HepG2 (cell line): Measurements from ENCODE around the gene TMEM131.

Source experiments
- CHCHD3 ChIP-seq: sonication (generic); formaldehyde crosslinking; IDR thresholded peaks from 2 replicates; pipeline ENCODE4 v1.8.0; 2022; ENCODE audit warnings: mild to moderate bottlenecking, missing genetic modification reagents, moderate library complexity
- JUND ChIP-seq: sonication (generic); formaldehyde crosslinking; IDR thresholded peaks from 2 replicates; pipeline ENCODE4 v1.8.0; 2022; ENCODE audit warnings: mild to moderate bottlenecking, missing genetic modification reagents
- KMT2B ChIP-seq: IDR thresholded peaks from 2 replicates; pipeline ENCODE4 v1.6.1; 2016; ENCODE audit warnings: missing genetic modification reagents, missing compliant biosample characterization
- POLR2AphosphoS5 ChIP-seq: IDR thresholded peaks from 2 replicates; pipeline ENCODE4 v1.6.1; 2012; ENCODE audit warnings: low read depth, low read length
- ZMYM4 ChIP-seq: sonication (generic); formaldehyde crosslinking; IDR thresholded peaks from 2 replicates; pipeline ENCODE4 v1.8.1; 2023; ENCODE audit warnings: mild to moderate bottlenecking, missing genetic modification reagents
- ZNF17 ChIP-seq: sonication (generic); formaldehyde crosslinking; IDR thresholded peaks from 2 replicates; pipeline ENCODE4 v1.5.0; 2020; ENCODE audit warnings: mild to moderate bottlenecking, missing genetic modification reagents
- ZNF777 ChIP-seq: sonication (generic); formaldehyde crosslinking; IDR thresholded peaks from 2 replicates; pipeline ENCODE4 v1.4.0; 2020; ENCODE audit warnings: missing genetic modification reagents
- TF ChIP-seq, protein P1 (sequence below), 2 experiments: sonication (generic) in 1 of 2; formaldehyde crosslinking in 1 of 2; IDR thresholded peaks; 2 replicates each; pipeline versions ENCODE4 v1.5.1 to v1.6.1; 2011 to 2020; ENCODE audit warnings: borderline replicate concordance in 1 of 2, low read depth in 1 of 2, low read length in 1 of 2, mild to moderate bottlenecking in 1 of 2, missing genetic modification reagents in 1 of 2, moderate library complexity in 1 of 2

DNA sequence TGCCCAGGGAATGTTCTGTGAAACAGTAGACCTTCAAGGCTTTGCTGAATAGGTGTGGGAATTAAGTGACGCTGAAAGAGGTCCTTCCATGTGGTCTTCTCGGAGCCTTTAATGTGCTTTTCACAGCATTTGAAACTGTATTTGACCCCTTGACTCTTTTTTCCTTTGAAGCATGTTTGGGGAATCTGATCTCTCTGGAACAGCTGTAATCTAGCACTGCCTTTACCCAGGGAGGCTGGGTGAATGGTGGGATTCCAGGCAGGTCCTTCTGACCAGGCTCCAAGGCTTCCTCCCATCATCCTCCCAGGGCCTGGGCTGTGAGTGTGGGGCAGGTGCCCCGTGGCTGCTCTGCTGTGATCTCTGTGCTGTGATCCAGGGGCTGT, 278.1 kb downstream of the TMEM131 start:
- TF ChIP-seq ZNF17 (CRISPR knock-in tag) (no peak), JUND (CRISPR knock-in tag) (no peak), CHCHD3 (CRISPR knock-in tag) (no peak), POLR2AphosphoS5 (no peak), KMT2B (CRISPR knock-in tag) (no peak), ZNF777 (CRISPR knock-in tag) (no peak), ZMYM4 (CRISPR knock-in tag) (no peak)
- TF ChIP-seq, protein P1, sequence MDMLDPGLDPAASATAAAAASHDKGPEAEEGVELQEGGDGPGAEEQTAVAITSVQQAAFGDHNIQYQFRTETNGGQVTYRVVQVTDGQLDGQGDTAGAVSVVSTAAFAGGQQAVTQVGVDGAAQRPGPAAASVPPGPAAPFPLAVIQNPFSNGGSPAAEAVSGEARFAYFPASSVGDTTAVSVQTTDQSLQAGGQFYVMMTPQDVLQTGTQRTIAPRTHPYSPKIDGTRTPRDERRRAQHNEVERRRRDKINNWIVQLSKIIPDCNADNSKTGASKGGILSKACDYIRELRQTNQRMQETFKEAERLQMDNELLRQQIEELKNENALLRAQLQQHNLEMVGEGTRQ (IDR thresholded peaks at IDR 0.05; ENCODE audit: low read depth, low read length): no peak
- TF ChIP-seq, protein P1 (CRISPR knock-in tag; IDR thresholded peaks at IDR 0.05; ENCODE audit: borderline replicate concordance): no peak
